Stimulated activated naive CD8-positive, alpha-beta T cell treated with anti-CD3 and anti-CD28 coated beads, Interleukin-15, Interleukin-2, amounts not matched to agents 100 U/mL and 50 U/mL, for 24 hours (primary cell): ENCODE results near the gene TRANK1.
A peak's percentile ranks its signal among the peaks of the same experiment; 100 is the strongest.

ENCODE experiments used
- ATAC-seq: fragments of 150-1000 bp; cut with Tn5 transposase; one replicate; pipeline ENCODE4 v1.10.0; 2021
- DNase-seq: peaks from one replicate; pipeline ENCODE4 v3.0.0; 2021

Gene TRANK1

GRCh38 chr3:36846406-36846805 is 98.4 kb downstream of the TRANK1 start:
- no peak for DNase-seq
- ATAC-seq, result no peak

GRCh38 chr3:36843065-36844051 is 101.5 kb downstream of the TRANK1 start:
- peak; percentile 73 for DNase-seq

DNA sequence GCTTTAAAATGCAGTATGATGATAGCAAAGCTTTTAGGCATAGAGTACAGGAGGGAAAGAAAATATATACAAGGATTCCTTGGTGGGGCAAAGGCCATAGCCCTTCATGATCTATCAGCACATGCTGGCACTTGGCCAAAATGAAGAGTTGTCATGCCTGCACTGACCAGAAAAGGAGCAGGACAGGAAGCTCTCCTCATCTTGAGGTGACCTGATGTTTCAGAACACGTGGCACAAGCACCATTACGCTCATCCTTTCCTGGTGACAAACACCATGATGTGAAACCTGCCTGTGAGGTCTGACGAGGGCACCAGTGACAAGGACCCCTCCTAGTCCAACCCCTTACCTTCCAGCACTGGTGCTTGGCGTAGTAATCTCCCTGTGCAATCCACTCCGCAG is 102.6 kb downstream of the TRANK1 start:
- DNase-seq, result peak; percentile 10
- peak; percentile 24 for ATAC-seq

More at GRCh38 chr3:36843065-36844051, 101.5 kb downstream of the TRANK1 start:
- peak; percentile 84 for ATAC-seq

GRCh38 chr3:36840453-36840921 is 104.4 kb downstream of the TRANK1 start:
- ATAC-seq, result no peak
- DNase-seq, result no peak

DNA sequence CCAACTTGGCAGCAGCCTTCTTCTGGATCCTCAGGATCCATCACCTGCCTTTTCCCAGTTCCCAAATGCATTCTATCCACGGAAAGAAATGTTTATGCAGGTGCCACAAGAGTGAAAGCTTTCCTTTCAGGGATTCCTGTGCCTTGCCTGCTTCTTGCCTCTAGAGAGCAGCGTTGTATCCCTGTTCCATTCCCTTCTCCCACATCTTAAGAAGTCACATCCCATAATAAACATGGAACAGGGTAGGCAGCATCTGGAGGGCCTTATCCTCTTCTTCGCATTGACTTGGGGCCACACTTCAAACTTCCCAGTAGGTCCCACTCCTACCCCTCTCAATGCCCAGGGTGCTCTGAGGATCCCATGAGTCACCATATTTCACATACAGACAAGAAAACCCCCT is 107.8 kb downstream of the TRANK1 start:
- ATAC-seq, result peak; percentile 46
- no peak for DNase-seq

- ATAC-seq, result no peak
- DNase-seq, result no peak
Observed at GRCh38 chr3:36833160-36833814, 111.6 kb downstream of the TRANK1 start.

- no peak for DNase-seq
- ATAC-seq, result no peak
Observed at GRCh38 chr3:36832406-36832805, 112.4 kb downstream of the TRANK1 start.

- DNase-seq (no peak), ATAC-seq (no peak)
Observed at GRCh38 chr3:36827133-36827532, 117.7 kb downstream of the TRANK1 start.

- ATAC-seq (no peak), DNase-seq (no peak)
Observed at GRCh38 chr3:36826240-36826639, 118.6 kb downstream of the TRANK1 start.

DNA sequence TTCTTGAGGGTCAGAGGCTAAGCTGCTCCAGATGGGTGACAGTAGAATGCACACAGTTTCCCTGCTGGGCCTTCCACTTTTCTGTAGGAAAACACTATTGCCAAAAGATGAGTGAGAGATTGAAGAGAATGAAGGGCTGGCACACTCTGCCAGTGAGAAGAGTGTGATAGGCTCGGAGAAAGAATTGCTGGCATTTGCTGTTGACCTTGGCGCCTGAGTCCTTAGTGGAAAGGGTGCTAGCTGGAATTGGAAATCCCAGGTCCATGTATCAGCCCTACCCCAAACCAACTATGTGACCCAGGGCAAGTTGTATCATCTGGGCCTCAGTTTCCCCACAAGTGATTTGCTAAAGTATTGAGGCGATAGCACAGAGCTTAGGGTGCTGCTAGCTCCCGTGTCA is 120.4 kb downstream of the TRANK1 start:
- DNase-seq (no peak), ATAC-seq (no peak)

DNA sequence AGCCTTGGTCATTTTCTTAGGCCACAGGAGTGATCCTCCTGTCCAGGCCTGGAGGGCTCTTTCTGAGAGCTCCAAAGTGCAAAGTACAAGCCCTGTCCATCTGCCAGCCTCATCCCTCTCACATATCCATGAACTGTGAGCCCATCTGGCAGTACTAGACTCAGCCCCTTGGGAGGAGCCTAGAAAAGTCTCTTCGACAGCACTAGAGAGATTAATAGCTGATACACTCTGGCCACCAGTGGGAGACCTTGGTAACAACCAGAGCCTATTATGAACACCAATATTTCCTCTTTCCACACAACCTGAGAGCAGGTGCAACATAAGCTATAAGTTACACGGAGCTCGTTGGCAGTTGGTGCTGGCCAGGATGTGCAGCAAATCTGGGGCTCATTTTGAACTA is 121.0 kb downstream of the TRANK1 start:
- no peak for ATAC-seq

DNA sequence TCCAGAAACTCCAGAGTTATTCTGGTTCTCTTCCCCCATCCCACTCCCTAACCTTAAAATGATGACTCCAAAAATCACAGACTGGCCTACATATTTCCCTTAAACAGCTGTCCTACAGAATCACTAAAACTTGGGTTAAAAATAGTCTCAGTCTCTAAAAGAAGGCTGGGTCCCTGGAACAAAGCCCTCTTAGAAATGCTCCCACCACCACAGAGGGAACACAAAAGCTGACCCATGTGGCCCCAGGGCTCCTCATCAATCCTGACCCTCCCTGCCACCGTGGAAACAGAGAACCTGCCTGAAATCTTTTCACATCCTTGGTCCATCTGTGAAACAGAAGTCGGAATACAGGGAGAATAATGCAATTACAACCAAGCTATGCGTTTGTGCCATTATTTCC is 124.8 kb downstream of the TRANK1 start:
- ATAC-seq, result no peak
- DNase-seq, result no peak

More for the DNA sequence above, 121.0 kb downstream of the TRANK1 start:
- DNase-seq, result no peak

GRCh38 chr3:36817806-36818533 is 126.9 kb downstream of the TRANK1 start:
- ATAC-seq, result no peak

DNA sequence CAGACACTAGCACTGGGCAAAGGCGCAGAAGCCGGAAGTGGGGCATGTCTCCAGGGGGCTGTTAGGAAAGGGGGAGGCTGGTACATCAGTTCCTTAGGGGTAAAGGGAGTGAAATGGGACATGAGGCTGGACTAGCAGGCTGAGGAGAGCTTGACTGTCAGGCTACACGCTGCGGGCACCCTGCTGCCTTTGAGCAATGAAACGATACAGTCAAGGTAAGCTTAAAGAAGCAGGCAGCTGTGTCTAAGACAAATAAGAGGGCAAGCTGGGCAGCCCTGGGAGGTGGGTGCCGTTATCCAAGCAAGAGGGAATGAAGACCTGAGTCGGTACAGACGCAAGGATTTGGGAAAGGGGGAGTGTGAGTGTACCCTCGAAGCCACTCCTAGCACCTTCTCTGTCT is 129.5 kb downstream of the TRANK1 start:
- ATAC-seq (no peak), DNase-seq (no peak)

More at GRCh38 chr3:36817806-36818533, 126.9 kb downstream of the TRANK1 start:
- no peak for DNase-seq

- ATAC-seq (no peak), DNase-seq (no peak)
Observed at GRCh38 chr3:36814776-36815175, 130.1 kb downstream of the TRANK1 start.

- DNase-seq (no peak), ATAC-seq (no peak)
Observed at GRCh38 chr3:36814066-36814717, 130.7 kb downstream of the TRANK1 start.

DNA sequence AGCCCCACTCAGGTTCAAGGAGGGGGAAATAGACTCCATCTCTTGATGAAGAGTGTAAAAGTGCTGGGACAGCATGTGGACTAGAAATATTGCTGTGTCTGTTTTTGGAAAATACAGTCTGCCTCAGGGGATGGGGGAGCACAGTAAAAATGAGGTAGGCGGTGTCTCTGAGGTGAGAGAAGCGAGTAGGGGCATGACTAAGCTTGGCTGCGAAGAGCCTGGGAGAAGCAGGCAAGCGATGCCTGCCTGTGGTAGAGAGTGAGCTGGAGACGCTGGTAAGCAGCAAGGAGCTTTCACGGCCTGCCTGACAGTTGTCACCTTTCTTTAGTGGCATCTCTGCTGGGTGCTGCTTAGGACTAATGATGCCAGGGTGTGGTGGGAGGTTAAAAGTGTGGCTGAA is 131.5 kb downstream of the TRANK1 start:
- ATAC-seq (peak; percentile 36), DNase-seq (no peak)

GRCh38 chr3:36812240-36812639 is 132.6 kb downstream of the TRANK1 start:
- ATAC-seq, result no peak
- no peak for DNase-seq

GRCh38 chr3:36811768-36812167 is 133.1 kb downstream of the TRANK1 start:
- no peak for DNase-seq
- ATAC-seq, result no peak

GRCh38 chr3:36804295-36805055 is 140.4 kb downstream of the TRANK1 start:
- no peak for ATAC-seq

More at GRCh38 chr3:36804295-36805055, 140.4 kb downstream of the TRANK1 start:
- DNase-seq, result no peak
